Measurements from ENCODE around the gene DALRD3.

Gene DALRD3

GRCh38 chr3:49017971-49018706 lies at the start of gene DALRD3:
TSS of gene DALRD3 (minus strand) at chr3:49018580. CDS start at chr3:49018564, 16 bp downstream.
- DNase-seq (ENCODE audit: low spot score), result peak; percentile 75

GRCh38 chr3:49058011-49058410 lies 39.6 kb upstream of the DALRD3 start:
- DNase-seq (ENCODE audit: low spot score), result no peak

GRCh38 chr3:49057268-49057667 lies 38.9 kb upstream of the DALRD3 start:
- no peak for DNase-seq (ENCODE audit: low spot score)

- no peak for DNase-seq (ENCODE audit: low spot score)
Observed at GRCh38 chr3:49054344-49054862, 36.0 kb upstream of the DALRD3 start.

- DNase-seq (ENCODE audit: low spot score), result no peak
Observed at GRCh38 chr3:49053543-49053942, 35.2 kb upstream of the DALRD3 start.

- no peak for DNase-seq (ENCODE audit: low spot score)
Observed at GRCh38 chr3:49035281-49035680, 16.9 kb upstream of the DALRD3 start.

- DNase-seq (ENCODE audit: low spot score), result no peak
Observed at GRCh38 chr3:49034650-49035049, 16.3 kb upstream of the DALRD3 start.

- peak; percentile 52 for DNase-seq (ENCODE audit: low spot score)
Observed at GRCh38 chr3:49032646-49033304, 14.4 kb upstream of the DALRD3 start.

GRCh38 chr3:49030321-49030720 lies 11.9 kb upstream of the DALRD3 start:
- DNase-seq (ENCODE audit: low spot score), result no peak

GRCh38 chr3:49029563-49029884 lies 11.1 kb upstream of the DALRD3 start:
- DNase-seq (ENCODE audit: low spot score), result no peak

GRCh38 chr3:49028673-49029562 lies 10.5 kb upstream of the DALRD3 start, which contains the start of gene IMPDH2:
TSS of gene IMPDH2 (minus strand) at chr3:49029398. CDS start at chr3:49029350, 48 bp downstream.
- peak; percentile 93 for DNase-seq (ENCODE audit: low spot score)

- no peak for DNase-seq (ENCODE audit: low spot score)
Observed at GRCh38 chr3:49028298-49028672, 9.9 kb upstream of the DALRD3 start.

- DNase-seq (ENCODE audit: low spot score), result no peak
Observed at GRCh38 chr3:49027634-49028033, 9.3 kb upstream of the DALRD3 start.

GRCh38 chr3:49026536-49026935 lies 8.2 kb upstream of the DALRD3 start:
- no peak for DNase-seq (ENCODE audit: low spot score)

GRCh38 chr3:49025793-49026520 lies 7.6 kb upstream of the DALRD3 start:
- no peak for DNase-seq (ENCODE audit: low spot score)

GRCh38 chr3:49025005-49025792 lies 6.8 kb upstream of the DALRD3 start:
- DNase-seq (ENCODE audit: low spot score), result no peak

- no peak for DNase-seq (ENCODE audit: low spot score)
Observed at GRCh38 chr3:49024449-49024848, 6.1 kb upstream of the DALRD3 start.

- no peak for DNase-seq (ENCODE audit: low spot score)
Observed at GRCh38 chr3:49023775-49024174, 5.4 kb upstream of the DALRD3 start.

- DNase-seq (ENCODE audit: low spot score), result peak; percentile 39
Observed at GRCh38 chr3:49022688-49023171, 4.3 kb upstream of the DALRD3 start.

GRCh38 chr3:49021813-49022687 lies 3.7 kb upstream of the DALRD3 start, which contains the start of gene NDUFAF3:
TSS of gene NDUFAF3 (plus strand) at chr3:49022121. CDS start at chr3:49022145, 24 bp downstream.
- peak; percentile 95 for DNase-seq (ENCODE audit: low spot score)

All from kidney tubule cell (primary cell).